ENCODE data around the gene FBXO38. TPM values are rescaled to one million over a fixed set of nuclear protein-coding genes. Genes with fewer than 3 reads are reported as not detected.

Gene FBXO38, protein sequence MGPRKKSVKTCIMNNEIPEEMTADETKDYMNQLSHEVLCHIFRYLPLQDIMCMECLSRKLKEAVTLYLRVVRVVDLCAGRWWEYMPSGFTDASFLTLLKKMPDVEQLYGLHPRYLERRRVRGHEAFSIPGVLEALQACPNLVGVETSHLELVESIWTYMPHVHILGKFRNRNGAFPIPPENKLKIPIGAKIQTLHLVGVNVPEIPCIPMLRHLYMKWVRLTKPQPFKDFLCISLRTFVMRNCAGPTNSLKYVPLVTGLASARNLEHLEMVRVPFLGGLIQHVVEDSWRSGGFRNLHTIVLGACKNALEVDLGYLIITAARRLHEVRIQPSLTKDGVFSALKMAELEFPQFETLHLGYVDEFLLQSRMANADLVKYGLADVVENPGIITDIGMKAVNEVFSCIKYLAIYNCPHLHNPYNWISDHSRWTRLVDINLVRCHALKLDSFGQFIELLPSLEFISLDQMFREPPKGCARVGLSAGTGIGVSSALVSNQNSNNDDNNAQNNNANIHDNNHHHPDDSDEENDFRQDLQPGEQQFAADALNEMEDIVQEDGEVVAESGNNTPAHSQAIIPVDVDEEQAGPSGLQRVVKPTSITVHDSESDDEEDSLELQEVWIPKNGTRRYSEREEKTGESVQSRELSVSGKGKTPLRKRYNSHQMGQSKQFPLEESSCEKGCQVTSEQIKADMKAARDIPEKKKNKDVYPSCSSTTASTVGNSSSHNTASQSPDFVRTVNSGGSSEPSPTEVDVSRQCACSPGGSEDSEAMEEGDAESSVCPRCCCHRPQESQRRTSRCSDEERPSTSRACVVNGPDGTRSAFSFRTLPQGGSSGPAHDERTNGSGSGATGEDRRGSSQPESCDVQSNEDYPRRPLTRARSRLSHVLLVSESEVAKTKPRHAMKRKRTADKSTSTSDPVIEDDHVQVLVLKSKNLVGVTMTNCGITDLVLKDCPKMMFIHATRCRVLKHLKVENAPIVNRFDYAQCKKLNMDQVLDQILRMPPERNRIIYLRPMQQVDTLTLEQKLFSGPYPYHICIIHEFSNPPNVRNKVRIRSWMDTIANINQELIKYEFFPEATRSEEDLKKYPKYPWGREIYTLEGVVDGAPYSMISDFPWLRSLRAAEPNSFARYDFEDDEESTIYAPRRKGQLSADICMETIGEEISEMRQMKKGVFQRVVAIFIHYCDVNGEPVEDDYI
- polyA plus RNA-seq (2012; rRNA removed), result 15.3 and 15.5 TPM in 2 replicates
- polyA plus RNA-seq (2012; cell fraction: cytosol; rRNA removed), result 11.9 and 12.3 TPM in 2 replicates
- 21.9 and 46.5 TPM in 2 replicates for polyA plus RNA-seq (2012; cell fraction: nucleus; rRNA removed)

DNA sequence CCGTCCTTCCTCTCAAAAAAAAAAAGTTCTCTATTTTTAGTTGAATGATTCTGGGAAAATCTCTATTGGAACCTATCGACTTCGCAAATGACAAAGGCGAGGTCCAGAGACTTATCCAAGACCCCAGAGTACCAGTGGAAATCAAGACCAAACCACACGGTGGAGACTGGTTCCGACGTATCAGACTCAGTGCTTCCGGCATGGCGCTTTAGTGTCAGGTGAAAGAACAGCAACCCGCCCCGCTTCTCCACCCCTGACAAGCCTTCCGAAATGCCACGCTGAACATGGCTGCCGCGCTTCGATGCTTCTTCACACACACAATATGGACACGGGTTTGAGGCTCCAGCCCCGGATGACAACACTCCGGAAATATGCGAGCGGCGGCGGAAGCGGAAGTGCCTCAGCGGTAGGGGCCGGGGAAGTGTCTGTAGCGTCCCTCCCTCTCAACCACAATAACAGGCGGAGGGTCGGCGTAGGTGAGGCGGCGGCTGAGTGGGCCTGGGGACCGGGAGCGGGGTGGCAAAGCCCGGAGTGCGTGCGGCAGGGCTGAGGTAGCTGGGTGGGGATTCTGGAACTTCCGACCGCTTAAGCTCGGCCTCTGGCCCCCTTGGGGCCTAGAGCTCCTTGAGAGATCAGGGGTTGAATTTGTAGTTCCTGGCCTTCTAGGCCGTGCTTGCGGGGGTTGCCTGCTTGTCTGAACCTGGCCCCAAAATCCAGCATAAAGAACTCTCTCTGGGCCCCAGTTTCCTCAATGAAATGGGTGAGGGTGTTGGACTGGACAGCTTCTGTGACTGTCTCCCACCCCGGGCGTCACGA lies at the start of gene FBXO38:
FBXO38 (plus strand) TSS at position 395 of the 816 bp plus-strand sequence. CDS start 10,819 bp downstream, outside the sequence.
- POLR2A ChIA-PET, result interaction anchor here (0.8 kb wide), 1 partner anchor 17 kb away, joined by 3 read pairs; no protein-coding TSS in a partner anchor
- 0% methylated on average over 28 of the region's 45 CpGs for WGBS (ENCODE audit: low lambda C conversion rate)
- peak; percentile 5 for TF ChIP-seq FOXJ3 (CRISPR knock-in tag; IDR thresholded peaks at IDR 0.05)
- TF ChIP-seq, protein P1, sequence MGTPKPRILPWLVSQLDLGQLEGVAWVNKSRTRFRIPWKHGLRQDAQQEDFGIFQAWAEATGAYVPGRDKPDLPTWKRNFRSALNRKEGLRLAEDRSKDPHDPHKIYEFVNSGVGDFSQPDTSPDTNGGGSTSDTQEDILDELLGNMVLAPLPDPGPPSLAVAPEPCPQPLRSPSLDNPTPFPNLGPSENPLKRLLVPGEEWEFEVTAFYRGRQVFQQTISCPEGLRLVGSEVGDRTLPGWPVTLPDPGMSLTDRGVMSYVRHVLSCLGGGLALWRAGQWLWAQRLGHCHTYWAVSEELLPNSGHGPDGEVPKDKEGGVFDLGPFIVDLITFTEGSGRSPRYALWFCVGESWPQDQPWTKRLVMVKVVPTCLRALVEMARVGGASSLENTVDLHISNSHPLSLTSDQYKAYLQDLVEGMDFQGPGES (IDR thresholded peaks at IDR 0.05; ENCODE audit: low read depth, low read length), result no peak
- TF ChIP-seq, protein P2, sequence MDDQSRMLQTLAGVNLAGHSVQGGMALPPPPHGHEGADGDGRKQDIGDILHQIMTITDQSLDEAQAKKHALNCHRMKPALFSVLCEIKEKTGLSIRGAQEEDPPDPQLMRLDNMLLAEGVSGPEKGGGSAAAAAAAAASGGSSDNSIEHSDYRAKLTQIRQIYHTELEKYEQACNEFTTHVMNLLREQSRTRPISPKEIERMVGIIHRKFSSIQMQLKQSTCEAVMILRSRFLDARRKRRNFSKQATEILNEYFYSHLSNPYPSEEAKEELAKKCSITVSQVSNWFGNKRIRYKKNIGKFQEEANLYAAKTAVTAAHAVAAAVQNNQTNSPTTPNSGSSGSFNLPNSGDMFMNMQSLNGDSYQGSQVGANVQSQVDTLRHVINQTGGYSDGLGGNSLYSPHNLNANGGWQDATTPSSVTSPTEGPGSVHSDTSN (IDR thresholded peaks at IDR 0.05), result no peak
- TF ChIP-seq ELF1 (IDR thresholded peaks at IDR 0.05), result peak; percentile 94
- TF ChIP-seq MXI1 (IDR thresholded peaks at IDR 0.05; ENCODE audit: low read depth, low read length), result peak; percentile 96
- TF ChIP-seq CHD2 (IDR thresholded peaks at IDR 0.05; ENCODE audit: low read length, partially characterized antibody), result peak; percentile 52
- no peak; the same call in 1 of the 2 replicates for TF ChIP-seq RFX5 (IDR thresholded peaks at IDR 0.05; ENCODE audit: low read length)
- TF ChIP-seq, protein P3, sequence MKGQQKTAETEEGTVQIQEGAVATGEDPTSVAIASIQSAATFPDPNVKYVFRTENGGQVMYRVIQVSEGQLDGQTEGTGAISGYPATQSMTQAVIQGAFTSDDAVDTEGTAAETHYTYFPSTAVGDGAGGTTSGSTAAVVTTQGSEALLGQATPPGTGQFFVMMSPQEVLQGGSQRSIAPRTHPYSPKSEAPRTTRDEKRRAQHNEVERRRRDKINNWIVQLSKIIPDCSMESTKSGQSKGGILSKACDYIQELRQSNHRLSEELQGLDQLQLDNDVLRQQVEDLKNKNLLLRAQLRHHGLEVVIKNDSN (IDR thresholded peaks at IDR 0.05; ENCODE audit: borderline replicate concordance, low read depth), result peak; percentile 16; the same call in 1 of the 2 replicates
- no peak for TF ChIP-seq RXRA (IDR thresholded peaks at IDR 0.05; ENCODE audit: borderline replicate concordance, low read depth)
- no peak for TF ChIP-seq GATA2 (CRISPR knock-in tag; IDR thresholded peaks at IDR 0.05)
- TF ChIP-seq, protein P4, sequence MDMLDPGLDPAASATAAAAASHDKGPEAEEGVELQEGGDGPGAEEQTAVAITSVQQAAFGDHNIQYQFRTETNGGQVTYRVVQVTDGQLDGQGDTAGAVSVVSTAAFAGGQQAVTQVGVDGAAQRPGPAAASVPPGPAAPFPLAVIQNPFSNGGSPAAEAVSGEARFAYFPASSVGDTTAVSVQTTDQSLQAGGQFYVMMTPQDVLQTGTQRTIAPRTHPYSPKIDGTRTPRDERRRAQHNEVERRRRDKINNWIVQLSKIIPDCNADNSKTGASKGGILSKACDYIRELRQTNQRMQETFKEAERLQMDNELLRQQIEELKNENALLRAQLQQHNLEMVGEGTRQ (IDR thresholded peaks at IDR 0.05; ENCODE audit: borderline replicate concordance, low read depth, low read length), result no peak
- TF ChIP-seq TCF12 (IDR thresholded peaks at IDR 0.05), result 0 out of 2 replicates have a peak, but pooled peaks have one; percentile 31
- no peak for TF ChIP-seq EP300 (IDR thresholded peaks at IDR 0.05; ENCODE audit: borderline replicate concordance in 1 of 2, low read depth in 1 of 2, low read length in 1 of 2)
- no peak for TF ChIP-seq EZH2phosphoT487 (IDR thresholded peaks at IDR 0.05; ENCODE audit: borderline replicate concordance, low read depth)
- TF ChIP-seq FOXM1 (IDR thresholded peaks at IDR 0.05; ENCODE audit: low read depth), result no peak
- TF ChIP-seq, protein P5, sequence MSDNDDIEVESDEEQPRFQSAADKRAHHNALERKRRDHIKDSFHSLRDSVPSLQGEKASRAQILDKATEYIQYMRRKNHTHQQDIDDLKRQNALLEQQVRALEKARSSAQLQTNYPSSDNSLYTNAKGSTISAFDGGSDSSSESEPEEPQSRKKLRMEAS (IDR thresholded peaks at IDR 0.05; ENCODE audit: low read depth), result peak; percentile 83; the same call in 1 of the 2 replicates
- peak; percentile 99 for TF ChIP-seq YY1 (IDR thresholded peaks at IDR 0.05; ENCODE audit: low read depth)
- TF ChIP-seq TAF1 (IDR thresholded peaks at IDR 0.05; ENCODE audit: borderline replicate concordance, low read depth, low read length), result peak; percentile 70
- TF ChIP-seq TEAD4 (IDR thresholded peaks at IDR 0.05; ENCODE audit: borderline replicate concordance, insufficient read depth), result peak; percentile 32; the same call in 1 of the 2 replicates
- TF ChIP-seq POLR2AphosphoS5 (IDR thresholded peaks at IDR 0.05; ENCODE audit: low read depth, low read length), result peak; percentile 88
- TF ChIP-seq SMC3 (IDR thresholded peaks at IDR 0.05; ENCODE audit: low read depth, low read length), result no peak
- no peak for TF ChIP-seq JUND (IDR thresholded peaks at IDR 0.05)
- no peak for TF ChIP-seq RAD21 (IDR thresholded peaks at IDR 0.05; ENCODE audit: low read length)
- peak; percentile 98 for TF ChIP-seq GABPA (IDR thresholded peaks at IDR 0.05; ENCODE audit: low read depth)
- TF ChIP-seq NRF1 (IDR thresholded peaks at IDR 0.05; ENCODE audit: low read depth, low read length), result no peak

More for the DNA sequence above, at the start of gene FBXO38:
- Histone ChIP-seq H3F3A (replicated peaks; ENCODE audit: insufficient read depth) (no peaks in the 10 kb centered on the region), H3K27me3 (ENCODE audit: insufficient read depth) (no peaks in the 10 kb centered on the region), H4K20me1 (ENCODE audit: insufficient read depth) (peaks cover 23% of the 10 kb centered on the region), H3K9me3 (no peaks in the 10 kb centered on the region), H3K9me2 (no peaks in the 10 kb centered on the region), H3K27ac (ENCODE audit: low read depth in 2 of 2, low read length in 1 of 2) (peak within 1 kb of the TSS; percentile 82), H3K79me2 (ENCODE audit: insufficient read depth) (peaks cover 50% of the 10 kb centered on the region), H3K4me1 (ENCODE audit: control insufficient read depth in 1 of 2, insufficient read depth in 2 of 2, low read depth in 1 of 2, low read length in 1 of 2) (peaks cover 8 to 19% of the 10 kb centered on the region in 2 experiments; a peak in 3 of 4 replicates), H2AFZ (ENCODE audit: low read depth) (peak within 1 kb of the TSS; percentile 91), H3K36me3 (replicated peaks in 1 of 2; ENCODE audit: control insufficient read depth in 1 of 2, insufficient read depth in 2 of 2, low read length in 1 of 2) (peaks cover 7 to 13% of the 10 kb centered on the region in 2 experiments), H3K4me3 (ENCODE audit: low read depth in 2 of 2, low read length in 1 of 2) (peak within 1 kb of the TSS; percentile 87 to 95), H3K9ac (peak within 1 kb of the TSS; percentile 94), H3K4me2 (peak within 1 kb of the TSS; percentile 84)
- CTCF ChIA-PET, result interaction anchor here (0.7 to 1.6 kb wide), 3 partner anchors 9 to 348 kb away, joined by 3 to 9 read pairs (median 3); no protein-coding TSS in a partner anchor
- peak; percentile 92 for DNase-seq
